HepG2 (cell line): ENCODE measurements around the gene MYL11. TPM values are rescaled to one million over a fixed set of nuclear protein-coding genes. Genes with fewer than 3 reads are reported as not detected.
A peak's percentile ranks its signal among the peaks of the same experiment; 100 is the strongest.

Source experiments
- HMG20B ChIP-seq: conservative IDR thresholded peaks from 2 replicates; pipeline ENCODE4 v1.6.1; 2016; ENCODE audit warnings: missing genetic modification reagents, missing compliant biosample characterization
- JARID2 ChIP-seq: sonication (generic); formaldehyde crosslinking; IDR thresholded peaks from 2 replicates; pipeline ENCODE4 v1.8.1; 2023; ENCODE audit warnings: missing genetic modification reagents, inconsistent platforms; ENCODE audit not compliant: insufficient replicate concordance
- NR2F2 ChIP-seq: IDR thresholded peaks from 2 replicates; pipeline ENCODE4 v1.6.1; 2012; ENCODE audit warnings: low read depth, inconsistent platforms, borderline replicate concordance
- PPARG ChIP-seq: conservative IDR thresholded peaks from 2 replicates; pipeline ENCODE4 v1.6.1; 2016; ENCODE audit warnings: missing biosample characterization, missing genetic modification reagents
- PRPF4 ChIP-seq: fragments of 200-400 bp; formaldehyde crosslinking; IDR thresholded peaks from 2 replicates; pipeline ENCODE4 v1.6.1; 2016; ENCODE audit warnings: low read length, low read depth; ENCODE audit not compliant: poor library complexity, severe bottlenecking
- REPIN1 ChIP-seq: sonication (generic); formaldehyde crosslinking; IDR thresholded peaks from 2 replicates; pipeline ENCODE4 v1.8.0; 2022; ENCODE audit warnings: missing genetic modification reagents, low read depth, mild to moderate bottlenecking, borderline replicate concordance
- SAP130 ChIP-seq: IDR thresholded peaks from 2 replicates; pipeline ENCODE4 v1.6.1; 2016; ENCODE audit warnings: low read depth
- TFAP4 ChIP-seq: sonication (generic); IDR thresholded peaks from 2 replicates; pipeline ENCODE4 v1.6.1; 2016; ENCODE audit warnings: low read depth, borderline replicate concordance
- ZBTB7B ChIP-seq: sonication (generic); formaldehyde crosslinking; IDR thresholded peaks from 2 replicates; pipeline ENCODE4 v1.4.0; 2020; ENCODE audit warnings: missing genetic modification reagents
- ZC3H4 ChIP-seq: sonication (generic); formaldehyde crosslinking; IDR thresholded peaks from 2 replicates; pipeline ENCODE4 v1.4.0; 2020; ENCODE audit warnings: missing genetic modification reagents, borderline replicate concordance
- ZFY ChIP-seq: sonication (generic); formaldehyde crosslinking; IDR thresholded peaks from 2 replicates; pipeline ENCODE4 v1.4.0; 2020; ENCODE audit warnings: missing genetic modification reagents
- ZNF280D ChIP-seq: sonication (generic); formaldehyde crosslinking; IDR thresholded peaks from 2 replicates; pipeline ENCODE4 v1.5.1; 2020; ENCODE audit warnings: mild to moderate bottlenecking, missing genetic modification reagents
- ZNF44 ChIP-seq: sonication (generic); formaldehyde crosslinking; IDR thresholded peaks from 2 replicates; pipeline ENCODE4 v1.5.1; 2020; ENCODE audit warnings: mild to moderate bottlenecking, missing genetic modification reagents
- ZNF503 ChIP-seq: sonication (generic); formaldehyde crosslinking; IDR thresholded peaks from 2 replicates; pipeline ENCODE4 v1.4.0; 2020; ENCODE audit warnings: missing genetic modification reagents
- ZNF543 ChIP-seq: sonication (generic); formaldehyde crosslinking; IDR thresholded peaks from 2 replicates; pipeline ENCODE4 v1.4.0; 2020; ENCODE audit warnings: mild to moderate bottlenecking, missing genetic modification reagents
- ZNF790 ChIP-seq: sonication (generic); formaldehyde crosslinking; IDR thresholded peaks from 2 replicates; pipeline ENCODE4 v1.8.0; 2022; ENCODE audit warnings: missing genetic modification reagents, mild to moderate bottlenecking, borderline replicate concordance
- ZNF816 ChIP-seq: sonication (generic); formaldehyde crosslinking; IDR thresholded peaks from 2 replicates; pipeline ENCODE4 v1.8.0; 2022; ENCODE audit warnings: missing genetic modification reagents, mild to moderate bottlenecking, borderline replicate concordance
- polyA plus RNA-seq, 8 experiments: library from polyadenylated mRNA; depleted of rRNA in 3 of 8; stranded (reverse) in 7 of 8; unstranded in 1 of 8; fragments of >200 nt; fragmentation: Illumina TruSeq in 4 of 8; extraction: Trizol in 4 of 8; gene quantifications; 2 replicates each; pipeline versions ENCODE4 v1.2.1 to v1.2.3, GENCODE V29; 2011 to 2016; ENCODE audit warnings: low read depth in 4 of 8, missing spikeins in 1 of 8, mixed read lengths in 1 of 8; ENCODE audit not compliant: insufficient read depth in 1 of 8
- total RNA-seq, 5 experiments: library from RNA; depleted of rRNA; stranded (reverse); fragments of >200 nt; fragmentation: Illumina TruSeq; extraction: Trizol; gene quantifications; 2 replicates each; pipeline ENCODE4 v1.2.3, GENCODE V29; 2016; ENCODE audit warnings: low read depth in 1 of 5
- TF ChIP-seq, protein P1 (sequence below): sonication (generic); formaldehyde crosslinking; IDR thresholded peaks from 2 replicates; pipeline ENCODE4 v1.8.1; 2023; ENCODE audit warnings: mild to moderate bottlenecking, missing genetic modification reagents
- TF ChIP-seq, protein P2 (sequence below): IDR thresholded peaks from 2 replicates; pipeline ENCODE4 v1.6.1; 2016; ENCODE audit warnings: mild to moderate bottlenecking, missing biosample characterization, missing genetic modification reagents
- TF ChIP-seq, protein P3 (sequence below): sonication (generic); formaldehyde crosslinking; IDR thresholded peaks from 2 replicates; pipeline ENCODE4 v1.4.0; 2020; ENCODE audit warnings: missing genetic modification reagents, borderline replicate concordance

The MYL11 gene
- total and polyA plus RNA-seq, 2 of the 13 experiments (the other 11 are each of a cell fraction or from before 2014, with no cell fraction given): not detected

DNA sequence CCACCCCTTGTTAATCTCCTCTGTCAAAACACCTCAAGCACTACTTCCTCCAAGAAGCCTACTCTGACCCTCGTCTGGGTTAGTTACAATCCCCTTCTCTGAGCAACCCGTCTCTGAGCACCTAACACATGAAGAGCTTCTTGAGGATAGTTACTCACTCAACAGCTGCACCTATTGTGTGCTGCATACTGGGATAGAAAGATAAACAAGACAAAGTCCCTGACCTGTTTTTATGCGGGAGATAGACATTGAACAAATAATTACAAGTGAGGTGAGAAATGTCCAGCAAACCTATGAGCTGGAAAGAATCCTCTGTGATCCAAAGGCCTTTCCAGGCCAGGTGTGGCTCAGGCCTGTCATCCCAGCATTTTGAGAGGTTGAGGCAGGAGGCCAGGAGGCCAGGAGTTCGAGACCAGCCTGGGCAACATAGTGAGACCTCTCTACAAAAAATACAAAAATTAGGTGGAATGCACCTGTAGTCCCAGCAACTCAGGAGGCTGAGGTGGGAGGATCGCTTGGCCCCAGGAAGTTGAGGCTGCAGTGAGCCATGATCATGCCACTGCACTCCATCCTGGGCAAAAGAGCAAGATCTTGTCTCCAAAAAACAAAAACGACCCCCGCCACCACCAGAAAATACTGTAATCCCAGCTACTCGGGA, 27.3 kb downstream of the MYL11 start (continued):
- no peak for TF ChIP-seq ZNF44
- TF ChIP-seq PPARG (CRISPR knock-in tag): peak; percentile 82
- TF ChIP-seq, protein P1, sequence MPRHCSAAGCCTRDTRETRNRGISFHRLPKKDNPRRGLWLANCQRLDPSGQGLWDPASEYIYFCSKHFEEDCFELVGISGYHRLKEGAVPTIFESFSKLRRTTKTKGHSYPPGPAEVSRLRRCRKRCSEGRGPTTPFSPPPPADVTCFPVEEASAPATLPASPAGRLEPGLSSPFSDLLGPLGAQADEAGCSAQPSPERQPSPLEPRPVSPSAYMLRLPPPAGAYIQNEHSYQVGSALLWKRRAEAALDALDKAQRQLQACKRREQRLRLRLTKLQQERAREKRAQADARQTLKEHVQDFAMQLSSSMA (CRISPR knock-in tag): 0 out of 2 replicates have a peak, but pooled peaks have one; percentile 11
- TF ChIP-seq ZNF280D (CRISPR knock-in tag): peak; percentile 90
- TF ChIP-seq ZFY (CRISPR knock-in tag): peak; percentile 78
- TF ChIP-seq JARID2: peak; percentile 72
- TF ChIP-seq, protein P2, sequence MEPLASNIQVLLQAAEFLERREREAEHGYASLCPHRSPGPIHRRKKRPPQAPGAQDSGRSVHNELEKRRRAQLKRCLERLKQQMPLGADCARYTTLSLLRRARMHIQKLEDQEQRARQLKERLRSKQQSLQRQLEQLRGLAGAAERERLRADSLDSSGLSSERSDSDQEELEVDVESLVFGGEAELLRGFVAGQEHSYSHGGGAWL (CRISPR knock-in tag): no peak
- 0 out of 2 replicates have a peak, but pooled peaks have one; percentile 18 for TF ChIP-seq NR2F2
- peak; percentile 92 for TF ChIP-seq SAP130 (CRISPR knock-in tag)
- peak; percentile 20; the same call in 1 of the 2 replicates for TF ChIP-seq ZNF503 (CRISPR knock-in tag)
- peak; percentile 71 for TF ChIP-seq PRPF4
- peak; percentile 24; the same call in 1 of the 2 replicates for TF ChIP-seq REPIN1
- TF ChIP-seq ZNF816 (CRISPR knock-in tag): 0 out of 2 replicates have a peak, but pooled peaks have one; percentile 67
- TF ChIP-seq HMG20B (CRISPR knock-in tag): 0 out of 2 replicates have a peak, but pooled peaks have one; percentile 44
- peak; percentile 94; the same call in 1 of the 2 replicates for TF ChIP-seq TFAP4
- TF ChIP-seq ZBTB7B (CRISPR knock-in tag): 0 out of 2 replicates have a peak, but pooled peaks have one; percentile 36
- TF ChIP-seq, protein P3, sequence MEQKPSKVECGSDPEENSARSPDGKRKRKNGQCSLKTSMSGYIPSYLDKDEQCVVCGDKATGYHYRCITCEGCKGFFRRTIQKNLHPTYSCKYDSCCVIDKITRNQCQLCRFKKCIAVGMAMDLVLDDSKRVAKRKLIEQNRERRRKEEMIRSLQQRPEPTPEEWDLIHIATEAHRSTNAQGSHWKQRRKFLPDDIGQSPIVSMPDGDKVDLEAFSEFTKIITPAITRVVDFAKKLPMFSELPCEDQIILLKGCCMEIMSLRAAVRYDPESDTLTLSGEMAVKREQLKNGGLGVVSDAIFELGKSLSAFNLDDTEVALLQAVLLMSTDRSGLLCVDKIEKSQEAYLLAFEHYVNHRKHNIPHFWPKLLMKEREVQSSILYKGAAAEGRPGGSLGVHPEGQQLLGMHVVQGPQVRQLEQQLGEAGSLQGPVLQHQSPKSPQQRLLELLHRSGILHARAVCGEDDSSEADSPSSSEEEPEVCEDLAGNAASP (CRISPR knock-in tag): peak; percentile 87; the same call in 1 of the 2 replicates
- no peak for TF ChIP-seq ZNF790
- 0 out of 2 replicates have a peak, but pooled peaks have one; percentile 55 for TF ChIP-seq ZC3H4 (CRISPR knock-in tag)
- peak; percentile 74; the same call in 1 of the 2 replicates for TF ChIP-seq ZNF543 (CRISPR knock-in tag)
